HCT116 (cell line): ENCODE measurements around the gene FUNDC2.

Experiments
- CTCF ChIP-seq, 3 experiments: fragments of 200-600 bp in 1 of 3; sonication (generic) in 1 of 3; IDR thresholded peaks in 2 of 3; conservative IDR thresholded peaks in 1 of 3; 2 replicates each; pipeline ENCODE4 v1.5.1; 2012 to 2017; ENCODE audit warnings: low read depth in 2 of 3, low read length in 2 of 3, antibody characterized with exemption in 1 of 3, borderline replicate concordance in 1 of 3, control low read depth in 1 of 3, mild to moderate bottlenecking in 1 of 3, mixed read lengths in 1 of 3, mixed run types in 1 of 3, moderate library complexity in 1 of 3; ENCODE audit not compliant: insufficient read depth in 1 of 3
- EGR1 ChIP-seq: IDR thresholded peaks from 2 replicates; pipeline ENCODE4 v1.6.1; 2012; ENCODE audit warnings: low read depth
- EZH2 ChIP-seq: fragments of 200-600 bp; sonication (generic); IDR thresholded peaks from 2 replicates; pipeline ENCODE4 v1.6.1; 2017; ENCODE audit warnings: antibody characterized with exemption, mixed run types
- POLR2A ChIP-seq: IDR thresholded peaks from 2 replicates; pipeline ENCODE4 v1.7.0; 2011; ENCODE audit warnings: borderline replicate concordance; ENCODE audit not compliant: insufficient read depth, insufficient read length; ENCODE audit errors: extremely low read depth

GRCh38 chrX:155005190-155005589, 21.5 kb upstream of the FUNDC2 start:
- TF ChIP-seq POLR2A (no peak), EGR1 (no peak), CTCF (IDR thresholded peaks at IDR 0.05 in 2 of 3, conservative IDR thresholded peaks at IDR 0.05 in 1 of 3; ENCODE audit: borderline replicate concordance in 1 of 3, insufficient read depth in 1 of 3, low read depth in 2 of 3, low read length in 2 of 3) (no peak), EZH2 (no peak)
